H1 (cell line): Measurements from ENCODE around the gene ATP1A1.

Experiments used
- BRCA1 ChIP-seq: IDR thresholded peaks from 2 replicates; pipeline ENCODE4 v1.6.1; 2012; ENCODE audit warnings: low read depth, low read length, improper control_type of control experiment
- E2F6 ChIP-seq: IDR thresholded peaks from 2 replicates; pipeline ENCODE4 v1.6.1; 2012; ENCODE audit warnings: inconsistent platforms
- FOSL1 ChIP-seq: IDR thresholded peaks from 2 replicates; pipeline ENCODE4 v1.6.1; 2011; ENCODE audit warnings: mild to moderate bottlenecking, low read depth, low read length, moderate library complexity; ENCODE audit not compliant: insufficient read depth
- NANOG ChIP-seq: IDR thresholded peaks from 2 replicates; pipeline ENCODE4 v1.6.1; 2011; ENCODE audit warnings: low read length, low read depth, mild to moderate bottlenecking, inconsistent platforms; ENCODE audit not compliant: insufficient read depth, poor library complexity, severe bottlenecking
- RFX5 ChIP-seq: IDR thresholded peaks from 2 replicates; pipeline ENCODE4 v1.6.1; 2011; ENCODE audit warnings: low read depth, low read length, improper control_type of control experiment, borderline replicate concordance
- TAF1 ChIP-seq: IDR thresholded peaks from 2 replicates; pipeline ENCODE4 v1.6.1; 2011; ENCODE audit warnings: mild to moderate bottlenecking, low read depth, low read length
- TF ChIP-seq, protein P1 (sequence below), 3 experiments: IDR thresholded peaks; 1 replicate in 2 of 3; 2 replicates in 1 of 3; pipeline versions ENCODE4 v1.5.1 to v1.6.1; 2011; ENCODE audit warnings: low read length in 3 of 3, mild to moderate bottlenecking in 3 of 3, inconsistent platforms in 2 of 3, low read depth in 1 of 3, moderate library complexity in 1 of 3; ENCODE audit not compliant: insufficient read depth in 1 of 3; ENCODE audit errors: control extremely low read depth in 1 of 3

GRCh38 chr1:116334015-116334547 is 39.0 kb upstream of the ATP1A1 start:
- TF ChIP-seq, protein P1, sequence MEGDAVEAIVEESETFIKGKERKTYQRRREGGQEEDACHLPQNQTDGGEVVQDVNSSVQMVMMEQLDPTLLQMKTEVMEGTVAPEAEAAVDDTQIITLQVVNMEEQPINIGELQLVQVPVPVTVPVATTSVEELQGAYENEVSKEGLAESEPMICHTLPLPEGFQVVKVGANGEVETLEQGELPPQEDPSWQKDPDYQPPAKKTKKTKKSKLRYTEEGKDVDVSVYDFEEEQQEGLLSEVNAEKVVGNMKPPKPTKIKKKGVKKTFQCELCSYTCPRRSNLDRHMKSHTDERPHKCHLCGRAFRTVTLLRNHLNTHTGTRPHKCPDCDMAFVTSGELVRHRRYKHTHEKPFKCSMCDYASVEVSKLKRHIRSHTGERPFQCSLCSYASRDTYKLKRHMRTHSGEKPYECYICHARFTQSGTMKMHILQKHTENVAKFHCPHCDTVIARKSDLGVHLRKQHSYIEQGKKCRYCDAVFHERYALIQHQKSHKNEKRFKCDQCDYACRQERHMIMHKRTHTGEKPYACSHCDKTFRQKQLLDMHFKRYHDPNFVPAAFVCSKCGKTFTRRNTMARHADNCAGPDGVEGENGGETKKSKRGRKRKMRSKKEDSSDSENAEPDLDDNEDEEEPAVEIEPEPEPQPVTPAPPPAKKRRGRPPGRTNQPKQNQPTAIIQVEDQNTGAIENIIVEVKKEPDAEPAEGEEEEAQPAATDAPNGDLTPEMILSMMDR (IDR thresholded peaks at IDR 0.05; ENCODE audit: control extremely low read depth in 1 of 3, insufficient read depth in 1 of 3, low read depth in 1 of 3, low read length in 3 of 3), result no peak
- no peak for TF ChIP-seq NANOG
- no peak for TF ChIP-seq RFX5
- TF ChIP-seq FOSL1, result no peak
- TF ChIP-seq BRCA1, result no peak
- no peak for TF ChIP-seq E2F6
- no peak for TF ChIP-seq TAF1
